ENCODE data around the gene DNAH6.

Gene DNAH6

GRCh38 chr2:84628486-84628885 lies 112.2 kb downstream of the DNAH6 start:
- DNase-seq (ENCODE audit: low read depth, low spot score): no peak

GRCh38 chr2:84629550-84629949 lies 113.3 kb downstream of the DNAH6 start:
- DNase-seq (ENCODE audit: low read depth, low spot score): no peak

- no peak for DNase-seq (ENCODE audit: low read depth, low spot score)
Observed at GRCh38 chr2:84631047-84631446, 114.7 kb downstream of the DNAH6 start.

GRCh38 chr2:84631985-84632384 lies 115.7 kb downstream of the DNAH6 start:
- no peak for DNase-seq (ENCODE audit: low read depth, low spot score)

GRCh38 chr2:84636080-84636971 lies 120.0 kb downstream of the DNAH6 start:
- no peak for DNase-seq (ENCODE audit: low read depth, low spot score)

GRCh38 chr2:84639751-84640150 lies 123.5 kb downstream of the DNAH6 start:
- DNase-seq (ENCODE audit: low read depth, low spot score): no peak

GRCh38 chr2:84640411-84640810 lies 124.1 kb downstream of the DNAH6 start:
- no peak for DNase-seq (ENCODE audit: low read depth, low spot score)

DNA sequence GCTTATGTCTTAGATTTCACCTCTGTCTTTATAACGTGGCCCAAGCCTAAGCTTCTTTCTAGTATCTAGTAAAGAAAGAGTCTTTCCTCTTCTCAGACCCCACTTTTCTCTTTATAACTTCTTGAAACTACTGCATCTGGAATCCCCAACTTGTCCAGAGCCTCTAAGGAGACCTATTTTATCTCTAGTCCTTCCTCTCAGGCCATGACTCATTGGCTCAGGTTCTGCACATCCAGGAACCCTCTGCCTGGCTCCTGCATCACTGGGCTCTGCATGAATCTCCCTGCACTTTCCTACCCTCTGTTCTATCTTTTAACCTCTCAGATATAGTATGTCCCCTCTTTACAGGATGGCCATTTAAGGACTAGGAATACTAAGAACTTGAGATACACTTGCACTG lies 124.7 kb downstream of the DNAH6 start:
- DNase-seq (ENCODE audit: low read depth, low spot score): no peak

DNA sequence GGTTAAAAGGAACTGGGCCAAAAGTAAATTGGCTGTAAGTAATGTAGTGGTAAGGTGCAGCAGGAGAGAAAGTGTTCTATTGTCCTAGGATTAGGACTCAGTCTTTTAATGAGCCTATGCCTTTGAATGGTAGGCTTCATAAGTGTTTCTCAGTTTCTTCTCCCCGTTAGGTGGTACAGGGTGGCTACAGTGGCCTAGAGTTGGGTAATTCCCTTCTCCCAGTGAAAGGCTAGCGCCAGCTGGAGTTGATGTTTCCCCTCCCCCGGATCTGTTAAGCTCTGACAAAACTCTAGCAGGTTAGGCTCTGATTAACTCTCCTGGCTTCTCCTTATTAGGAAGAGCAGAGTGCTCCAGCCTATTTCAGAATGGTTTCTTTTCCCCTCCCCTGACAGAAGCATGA lies 127.7 kb downstream of the DNAH6 start:
- no peak for DNase-seq (ENCODE audit: low read depth, low spot score)

- DNase-seq (ENCODE audit: low read depth, low spot score): no peak
Observed at GRCh38 chr2:84646514-84646913, 130.2 kb downstream of the DNAH6 start.

DNA sequence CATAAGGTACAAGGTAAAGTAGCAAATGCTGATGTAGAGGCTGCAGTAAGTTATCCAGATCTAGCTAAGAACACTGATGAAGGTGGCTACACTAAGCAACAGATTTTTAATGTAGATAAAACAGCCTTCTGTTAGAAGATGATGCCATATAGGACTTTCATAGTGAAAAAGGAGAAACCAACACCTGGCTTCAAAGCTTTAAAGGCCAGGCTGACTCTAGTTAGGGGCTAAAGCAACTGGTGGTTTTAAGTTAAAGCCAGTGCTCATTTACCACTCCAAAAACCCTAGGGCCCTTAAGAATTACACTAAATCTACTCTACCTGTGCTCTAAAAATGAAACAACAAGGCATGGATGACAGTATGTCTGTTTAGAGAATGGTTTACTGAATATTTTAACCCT lies 131.0 kb downstream of the DNAH6 start:
- no peak for DNase-seq (ENCODE audit: low read depth, low spot score)

GRCh38 chr2:84649058-84649457 lies 132.8 kb downstream of the DNAH6 start:
- no peak for DNase-seq (ENCODE audit: low read depth, low spot score)

- DNase-seq (ENCODE audit: low read depth, low spot score): no peak
Observed at GRCh38 chr2:84649487-84650142, 133.3 kb downstream of the DNAH6 start.

DNA sequence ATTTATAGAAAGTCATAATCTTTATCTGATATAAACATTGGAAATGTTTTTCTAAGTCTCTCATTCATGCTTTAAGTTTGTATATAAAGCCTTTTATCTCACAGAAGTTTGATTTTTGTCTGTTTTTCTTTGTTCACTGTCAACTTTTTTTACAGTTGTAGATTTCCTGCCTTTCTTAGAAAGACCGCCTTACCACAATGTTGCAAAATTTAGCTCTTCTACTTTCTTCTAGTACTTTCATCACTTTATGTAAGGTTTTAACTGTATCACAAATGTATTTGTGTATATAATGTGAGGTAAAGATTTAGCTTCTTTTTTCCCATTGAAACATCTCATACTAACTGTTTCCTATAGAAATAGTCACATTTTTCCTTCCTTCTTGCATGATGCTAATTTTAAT lies 136.1 kb downstream of the DNAH6 start:
- no peak for DNase-seq (ENCODE audit: low read depth, low spot score)

- DNase-seq (ENCODE audit: low read depth, low spot score): no peak
Observed at GRCh38 chr2:84653302-84653701, 137.0 kb downstream of the DNAH6 start.

- DNase-seq (ENCODE audit: low read depth, low spot score): no peak
Observed at GRCh38 chr2:84654414-84654813, 138.1 kb downstream of the DNAH6 start.

DNA sequence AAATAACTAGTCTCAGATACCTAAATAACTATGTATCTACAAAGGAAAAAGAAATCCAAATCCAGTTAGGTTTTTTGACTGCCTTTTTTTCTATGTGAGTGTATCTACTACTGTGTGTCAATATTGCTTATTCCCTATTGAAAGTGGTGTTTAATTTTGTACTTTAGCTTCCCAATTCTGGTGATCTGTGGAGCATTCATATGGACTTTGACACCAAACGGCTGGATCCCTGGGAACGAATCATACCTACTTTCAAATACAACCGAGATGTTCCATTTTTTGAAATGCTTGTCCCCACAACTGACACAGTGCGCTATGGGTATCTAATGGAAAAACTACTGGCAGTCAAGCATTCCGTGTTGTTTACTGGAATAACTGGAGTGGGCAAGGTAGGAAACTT lies 152.8 kb downstream of the DNAH6 start:
- no peak for DNase-seq (ENCODE audit: low read depth, low spot score)

GRCh38 chr2:84674099-84674498 lies 157.8 kb downstream of the DNAH6 start:
- DNase-seq (ENCODE audit: low read depth, low spot score): no peak

GRCh38 chr2:84674586-84674985 lies 158.3 kb downstream of the DNAH6 start:
- DNase-seq (ENCODE audit: low read depth, low spot score): no peak

DNA sequence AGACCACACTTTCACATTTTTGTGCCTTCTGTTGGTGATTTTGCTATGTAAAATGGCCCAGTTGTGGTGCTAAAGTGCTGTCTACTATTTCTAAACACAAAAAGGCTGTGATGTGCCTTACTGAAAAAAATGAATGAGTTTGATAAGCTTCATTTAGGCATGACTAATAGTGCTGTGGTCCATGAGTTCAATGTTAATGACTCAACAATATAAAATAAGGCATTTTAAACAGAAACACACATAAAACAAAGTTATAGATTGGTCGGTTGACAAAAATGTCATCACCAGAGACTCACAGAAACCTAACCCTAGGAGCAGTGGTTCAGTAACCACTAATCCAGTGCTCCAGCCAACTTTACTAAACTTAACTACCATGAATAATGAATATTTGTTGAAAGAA lies 160.0 kb downstream of the DNAH6 start:
- no peak for DNase-seq (ENCODE audit: low read depth, low spot score)

DNA sequence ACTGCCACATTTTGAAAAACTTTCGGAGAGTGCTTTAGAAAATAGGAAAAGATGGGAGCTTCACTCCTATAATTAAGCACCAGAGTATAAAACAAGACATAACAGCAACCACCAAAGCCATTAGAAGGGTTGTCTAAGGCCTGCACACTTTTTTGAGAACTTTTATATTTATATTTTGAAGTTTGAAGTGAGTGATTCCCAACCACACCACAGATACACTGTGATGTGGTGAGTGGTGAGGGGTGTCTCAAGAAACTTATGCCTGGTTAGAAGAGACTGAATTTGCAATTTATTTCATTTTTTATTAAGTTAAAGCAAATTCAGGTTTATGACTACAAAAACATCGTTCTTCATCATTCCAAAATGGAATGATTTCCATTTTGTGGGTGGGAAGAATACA lies 161.9 kb downstream of the DNAH6 start:
- no peak for DNase-seq (ENCODE audit: low read depth, low spot score)

DNA sequence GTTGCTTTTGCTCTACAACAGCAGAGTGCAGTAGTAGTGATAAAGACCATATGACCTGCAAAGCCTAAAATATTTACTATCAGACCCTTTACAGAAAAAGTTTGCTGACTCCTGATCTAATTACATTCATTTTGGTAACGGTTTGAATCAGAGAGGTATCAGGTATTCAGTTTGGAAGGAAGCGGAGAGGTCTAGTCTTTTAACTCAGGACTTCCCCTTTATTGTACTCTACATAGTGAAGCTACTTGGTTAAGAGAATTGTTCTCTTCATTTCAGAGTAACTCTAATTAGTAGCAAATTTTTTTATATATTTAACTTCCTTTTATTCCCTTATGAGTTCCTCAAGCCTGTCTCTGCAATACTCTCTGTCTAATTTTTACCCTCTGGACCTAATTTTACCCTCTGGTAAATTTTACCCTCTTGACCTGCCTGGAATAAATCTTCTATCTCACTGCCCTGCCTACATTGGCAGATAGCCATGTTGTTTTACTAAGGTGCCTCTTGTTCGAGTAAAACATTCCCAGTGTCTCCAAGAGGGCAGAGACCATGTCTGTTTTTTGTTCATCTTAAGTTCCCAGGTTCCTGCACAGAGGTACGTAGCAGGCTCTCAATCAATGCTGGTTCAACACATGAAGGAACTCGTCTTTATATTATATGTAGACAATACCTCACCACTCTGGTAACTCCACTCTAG lies 170.6 kb downstream of the DNAH6 start:
- DNase-seq (ENCODE audit: low read depth, low spot score): no peak
